Mononuclear cell (primary cell): ENCODE measurements around the gene METTL22. TPM values are rescaled to one million over a fixed set of nuclear protein-coding genes. Genes with fewer than 3 reads are reported as not detected.

Experiments
- H3K27me3 ChIP-seq: 2 replicates; pipeline ENCODE4 v1.6.0; 2011; ENCODE audit warnings: low read length, control low read depth; ENCODE audit not compliant: insufficient read depth
- H3K4me1 ChIP-seq: 2 replicates; pipeline ENCODE4 v1.5.1; 2011; ENCODE audit warnings: mild to moderate bottlenecking, low read length, control low read depth; ENCODE audit not compliant: insufficient read depth
- H3K4me3 ChIP-seq: 2 replicates; pipeline ENCODE4 v1.5.1; 2011; ENCODE audit warnings: mild to moderate bottlenecking, low read length, moderate library complexity
- H3K9me3 ChIP-seq: 2 replicates; pipeline ENCODE4 v1.5.1; 2011; ENCODE audit warnings: low read depth, mild to moderate bottlenecking, control low read depth, low read length
- total RNA-seq: library from RNA; depleted of rRNA; stranded (reverse); fragments of >200 nt; gene quantifications from one replicate; pipeline ENCODE4 v1.2.3, GENCODE V29; 2012

The METTL22 gene
- total RNA-seq, 1 donor, result 19.6 TPM

- Histone ChIP-seq H3K27me3 (peaks cover 5% of the 10 kb centered on the region), H3K4me1 (peaks cover 18% of the 10 kb centered on the region), H3K4me3 (no peak overlapping the region), H3K9me3 (no peaks in the 10 kb centered on the region)
Observed at GRCh38 chr16:8619671-8620370, 1.7 kb upstream of the METTL22 start.

- Histone ChIP-seq H3K4me1 (peaks cover 18% of the 10 kb centered on the region), H3K27me3 (peaks cover 5% of the 10 kb centered on the region), H3K9me3 (no peaks in the 10 kb centered on the region), H3K4me3 (no peak overlapping the region)
Observed at GRCh38 chr16:8620535-8620934, 963 bp upstream of the METTL22 start.

- Histone ChIP-seq H3K27me3 (peaks cover 5% of the 10 kb centered on the region), H3K4me1 (peaks cover 18% of the 10 kb centered on the region), H3K9me3 (no peaks in the 10 kb centered on the region), H3K4me3 (peak overlapping the region; percentile 97)
Observed at GRCh38 chr16:8621222-8621571, 301 bp upstream of the METTL22 start.

GRCh38 chr16:8622315-8622656, 788 bp downstream of the METTL22 start:
- Histone ChIP-seq H3K9me3 (no peaks in the 10 kb centered on the region), H3K27me3 (peaks cover 5% of the 10 kb centered on the region), H3K4me3 (peak overlapping the region; percentile 97), H3K4me1 (peaks cover 18% of the 10 kb centered on the region)

GRCh38 chr16:8623634-8624033, 2.1 kb downstream of the METTL22 start:
- Histone ChIP-seq H3K9me3 (no peaks in the 10 kb centered on the region), H3K27me3 (peaks cover 2% of the 10 kb centered on the region), H3K4me3 (no peak overlapping the region), H3K4me1 (peaks cover 18% of the 10 kb centered on the region)

GRCh38 chr16:8625491-8626087, 4.1 kb downstream of the METTL22 start:
- no peaks in the 10 kb centered on the region for H3K27me3 ChIP-seq

GRCh38 chr16:8626946-8627345, 5.4 kb downstream of the METTL22 start:
- peaks cover 31% of the 10 kb centered on the region for H3K4me1 ChIP-seq
- no peaks in the 10 kb centered on the region for H3K27me3 ChIP-seq
- H3K9me3 ChIP-seq, result no peaks in the 10 kb centered on the region
- H3K4me3 ChIP-seq, result no peak overlapping the region

More at GRCh38 chr16:8625491-8626087, 4.1 kb downstream of the METTL22 start:
- Histone ChIP-seq H3K9me3 (no peaks in the 10 kb centered on the region), H3K4me3 (no peak overlapping the region), H3K4me1 (peaks cover 18% of the 10 kb centered on the region)

- Histone ChIP-seq H3K9me3 (no peaks in the 10 kb centered on the region), H3K4me3 (no peak overlapping the region), H3K27me3 (no peaks in the 10 kb centered on the region), H3K4me1 (peaks cover 31% of the 10 kb centered on the region)
Observed at GRCh38 chr16:8627456-8627855, 6.0 kb downstream of the METTL22 start.

- no peaks in the 10 kb centered on the region for H3K9me3 ChIP-seq
- H3K4me3 ChIP-seq, result no peak overlapping the region
Observed at GRCh38 chr16:8628981-8629725, 7.7 kb downstream of the METTL22 start.

GRCh38 chr16:8630255-8630953, 8.9 kb downstream of the METTL22 start:
- no peak overlapping the region for H3K4me3 ChIP-seq
- no peaks in the 10 kb centered on the region for H3K27me3 ChIP-seq
- H3K4me1 ChIP-seq, result peaks cover 38% of the 10 kb centered on the region
- no peaks in the 10 kb centered on the region for H3K9me3 ChIP-seq

More at GRCh38 chr16:8628981-8629725, 7.7 kb downstream of the METTL22 start:
- H3K4me1 ChIP-seq, result peaks cover 33% of the 10 kb centered on the region
- no peaks in the 10 kb centered on the region for H3K27me3 ChIP-seq

GRCh38 chr16:8631373-8631772, 9.9 kb downstream of the METTL22 start:
- Histone ChIP-seq H3K9me3 (no peaks in the 10 kb centered on the region), H3K4me1 (peaks cover 38% of the 10 kb centered on the region), H3K27me3 (no peaks in the 10 kb centered on the region), H3K4me3 (no peak overlapping the region)

GRCh38 chr16:8631818-8632465, 10.4 kb downstream of the METTL22 start:
- Histone ChIP-seq H3K4me3 (no peak overlapping the region), H3K4me1 (peaks cover 38% of the 10 kb centered on the region), H3K27me3 (no peaks in the 10 kb centered on the region), H3K9me3 (no peaks in the 10 kb centered on the region)

GRCh38 chr16:8632675-8633182, 11.2 kb downstream of the METTL22 start:
- Histone ChIP-seq H3K27me3 (no peaks in the 10 kb centered on the region), H3K4me1 (peaks cover 38% of the 10 kb centered on the region), H3K4me3 (no peak overlapping the region)

GRCh38 chr16:8634991-8635736, 13.7 kb downstream of the METTL22 start:
- no peaks in the 10 kb centered on the region for H3K27me3 ChIP-seq
- H3K4me1 ChIP-seq, result peaks cover 38% of the 10 kb centered on the region
- no peak overlapping the region for H3K4me3 ChIP-seq
- no peaks in the 10 kb centered on the region for H3K9me3 ChIP-seq

More at GRCh38 chr16:8632675-8633182, 11.2 kb downstream of the METTL22 start:
- no peaks in the 10 kb centered on the region for H3K9me3 ChIP-seq
